HG02840 (cell line): ENCODE data around the gene NMT2.
A peak's percentile ranks its signal among the peaks of the same experiment; 100 is the strongest.
"Not testable (repeated sequence)": the region's sequence is repeated elsewhere in the genome, so short reads cannot be mapped to it uniquely, and the experiment has no call there.

Experiments used
- ATAC-seq: cut with Tn5 transposase; IDR thresholded peaks from one replicate; pipeline ENCODE4 v1.9.1; 2021; ENCODE audit warnings: mild to moderate bottlenecking, moderate library complexity, moderate number of reproducible peaks; ENCODE audit not compliant: unreplicated experiment, low FRiP score

Gene NMT2

GRCh38 chr10:15168291-15168785 is at the start of gene NMT2:
TSS of gene NMT2 (minus strand) at chr10:15168693. CDS start at chr10:15168612, 81 bp downstream.
- peak; percentile 90 for ATAC-seq

- no peak for ATAC-seq
These were observed 48.2 kb upstream of the NMT2 start for GRCh38 chr10:15216700-15217099.

- no peak for ATAC-seq
These were observed 45.7 kb upstream of the NMT2 start for GRCh38 chr10:15214237-15214636.

- no peak for ATAC-seq
These were observed 45.0 kb upstream of the NMT2 start for GRCh38 chr10:15213461-15213861.

- ATAC-seq = no peak
These were observed 43.0 kb upstream of the NMT2 start for GRCh38 chr10:15211464-15211979.

GRCh38 chr10:15210521-15210920 is 42.0 kb upstream of the NMT2 start:
- no peak for ATAC-seq

- no peak for ATAC-seq
These were observed 41.5 kb upstream of the NMT2 start for GRCh38 chr10:15209827-15210509.

GRCh38 chr10:15208221-15208620 is 39.7 kb upstream of the NMT2 start:
- no peak for ATAC-seq

GRCh38 chr10:15207410-15207809 is 38.9 kb upstream of the NMT2 start:
- not testable (repeated sequence) for ATAC-seq

GRCh38 chr10:15202639-15203038 is 34.1 kb upstream of the NMT2 start:
- no peak for ATAC-seq

- ATAC-seq = not testable (repeated sequence)
These were observed 33.8 kb upstream of the NMT2 start for GRCh38 chr10:15202301-15202621.

GRCh38 chr10:15201589-15202300 is 33.3 kb upstream of the NMT2 start:
- no peak for ATAC-seq

GRCh38 chr10:15200626-15201025 is 32.1 kb upstream of the NMT2 start:
- no peak for ATAC-seq

- no peak for ATAC-seq
These were observed 29.4 kb upstream of the NMT2 start for GRCh38 chr10:15197911-15198310.

GRCh38 chr10:15197276-15197675 is 28.8 kb upstream of the NMT2 start:
- ATAC-seq = no peak

- ATAC-seq = no peak
These were observed 27.7 kb upstream of the NMT2 start for GRCh38 chr10:15196021-15196834.

- ATAC-seq = no peak
These were observed 20.8 kb upstream of the NMT2 start for GRCh38 chr10:15189133-15189885.

- ATAC-seq = no peak
These were observed 20.1 kb upstream of the NMT2 start for GRCh38 chr10:15188603-15189002.

- ATAC-seq = no peak
These were observed 15.4 kb upstream of the NMT2 start for GRCh38 chr10:15183689-15184481.
